Thoracic aorta (tissue), 2 donors: ENCODE data around the gene AFG1L. TPM values are rescaled to one million over a fixed set of nuclear protein-coding genes. Genes with fewer than 3 reads are reported as not detected.
"Not testable (repeated sequence)": the region's sequence is repeated elsewhere in the genome, so short reads cannot be mapped to it uniquely, and the experiment has no call there.

Source experiments
- ATAC-seq: fragments of 150-250 bp; one replicate; pipeline ENCODE4 v1.8.0; 2017; ENCODE audit warnings: low read depth; ENCODE audit not compliant: insufficient number of reproducible peaks, low FRiP score
- DNase-seq: peaks from one replicate; pipeline ENCODE4 v3.0.0-alpha.2; 2020; ENCODE audit warnings: low spot score
- H3K27ac ChIP-seq, 2 donors: fragments of 200-600 bp; sonication (generic); 1 replicate in 1 of 2; 2 replicates in 1 of 2; pipeline ENCODE4 v1.5.1; 2016; ENCODE audit warnings: mild to moderate bottlenecking in 2 of 2, moderate library complexity in 2 of 2
- H3K27me3 ChIP-seq: fragments of 200-600 bp; sonication (generic); replicated peaks from 2 replicates; pipeline ENCODE4 v1.6.0; 2016; ENCODE audit warnings: mild to moderate bottlenecking; ENCODE audit not compliant: insufficient read depth
- H3K36me3 ChIP-seq: fragments of 200-600 bp; sonication (generic); one replicate; pipeline ENCODE4 v1.5.1; 2016
- H3K4me1 ChIP-seq, 2 donors: fragments of 200-600 bp; sonication (generic); 1 replicate in 1 of 2; 2 replicates in 1 of 2; pipeline versions ENCODE4 v1.5.1 to v1.6.0; 2016; ENCODE audit warnings: low read depth in 2 of 2, mild to moderate bottlenecking in 1 of 2; ENCODE audit not compliant: control insufficient read depth in 1 of 2
- H3K4me3 ChIP-seq: fragments of 200-600 bp; sonication (generic); 2 replicates; pipeline ENCODE4 v1.5.1; 2016; ENCODE audit warnings: mild to moderate bottlenecking
- H3K9me3 ChIP-seq: fragments of 200-600 bp; sonication (generic); 2 replicates; pipeline ENCODE4 v1.5.1; 2016
- CTCF ChIP-seq: fragments of 200-600 bp; sonication (generic); IDR thresholded peaks from one replicate; pipeline ENCODE4 v1.5.1; 2019; ENCODE audit warnings: antibody characterized with exemption
- total RNA-seq, 2 donors: library from RNA; depleted of rRNA; stranded (reverse); fragments of >200 nt; gene quantifications; one replicate each; pipeline versions ENCODE4 v1.1.0 to v1.2.3, GENCODE V29; 2016

Gene AFG1L
- total RNA-seq, 2 donors from 2014 or later, result 1.7 to 21.7 TPM

GRCh38 chr6:108559097-108559883, 264.4 kb downstream of the AFG1L start:
- Histone ChIP-seq H3K4me3 (peak overlapping the region; percentile 98), H3K4me1 (peaks cover 14 to 20% of the 10 kb centered on the region in 2 donors), H3K27ac (peak overlapping the region; percentile 100), H3K27me3 (no peaks in the 10 kb centered on the region), H3K36me3 (no peaks in the 10 kb centered on the region), H3K9me3 (no peaks in the 10 kb centered on the region)
- peak; percentile 38 for ATAC-seq
- no peak for TF ChIP-seq CTCF
- DNase-seq, result peak; percentile 79

- Histone ChIP-seq H3K4me3 (peak overlapping the region; percentile 98), H3K27me3 (no peaks in the 10 kb centered on the region), H3K27ac (peak overlapping the region; percentile 100), H3K4me1 (peaks cover 20 to 26% of the 10 kb centered on the region in 2 donors), H3K9me3 (no peaks in the 10 kb centered on the region), H3K36me3 (no peaks in the 10 kb centered on the region)
- peak; percentile 0 for ATAC-seq
- peak; percentile 43 for DNase-seq
- TF ChIP-seq CTCF, result no peak
Measured at GRCh38 chr6:108559884-108560462, 265.1 kb downstream of the AFG1L start.

GRCh38 chr6:108560463-108561308, 265.8 kb downstream of the AFG1L start, which contains the start of gene FOXO3:
Gene FOXO3, plus strand, starts transcription at chr6:108560917. Its CDS starts 292 bp downstream, at chr6:108561209.
- Histone ChIP-seq H3K27me3 (no peaks in the 10 kb centered on the region), H3K9me3 (no peaks in the 10 kb centered on the region), H3K4me1 (peaks cover 24 to 33% of the 10 kb centered on the region in 2 donors), H3K27ac (peak within 1 kb of the TSS; percentile 100), H3K4me3 (peak within 1 kb of the TSS; percentile 98), H3K36me3 (no peaks in the 10 kb centered on the region)
- no peak for TF ChIP-seq CTCF
- peak; percentile 49 for ATAC-seq
- peak; percentile 63 for DNase-seq

GRCh38 chr6:108561309-108561647, 266.4 kb downstream of the AFG1L start:
- Histone ChIP-seq H3K4me3 (peak overlapping the region; percentile 98), H3K27ac (peak overlapping the region; percentile 100), H3K4me1 (peaks cover 27 to 36% of the 10 kb centered on the region in 2 donors)
- H3K36me3 ChIP-seq, DNase-seq, H3K9me3 ChIP-seq, H3K27me3 ChIP-seq, ATAC-seq: not testable (repeated sequence)

GRCh38 chr6:108561742-108562502, 267.1 kb downstream of the AFG1L start:
- DNase-seq (no peak), ATAC-seq (no peak)
- H3K27me3 ChIP-seq, result no peaks in the 10 kb centered on the region
- H3K9me3 ChIP-seq, result no peaks in the 10 kb centered on the region
- TF ChIP-seq CTCF, result no peak
- H3K4me1 ChIP-seq, result peaks cover 28 to 36% of the 10 kb centered on the region in 2 donors
- peak overlapping the region; percentile 100 for H3K27ac ChIP-seq
- H3K4me3 ChIP-seq, result peak overlapping the region; percentile 98
- peaks cover under 1% of the 10 kb centered on the region for H3K36me3 ChIP-seq
